OCI-LY1 (cell line): Measurements from ENCODE around the gene RAPGEF1.

Experiments used
- EZH2 ChIP-seq: fragments of 200-600 bp; sonication (generic), shearing (Covaris generic); IDR thresholded peaks from 2 replicates; pipeline ENCODE4 v1.8.0; 2017; ENCODE audit warnings: borderline replicate concordance, mixed run types, mild to moderate bottlenecking, antibody characterized with exemption, low read length, moderate library complexity, mixed read lengths
- TF ChIP-seq, protein P1 (sequence below): fragments of 200-600 bp; sonication (generic), shearing (Covaris generic); IDR thresholded peaks from 2 replicates; pipeline ENCODE4 v1.5.1; 2017; ENCODE audit warnings: mild to moderate bottlenecking, antibody characterized with exemption, low read length, moderate library complexity, mixed read lengths

DNA sequence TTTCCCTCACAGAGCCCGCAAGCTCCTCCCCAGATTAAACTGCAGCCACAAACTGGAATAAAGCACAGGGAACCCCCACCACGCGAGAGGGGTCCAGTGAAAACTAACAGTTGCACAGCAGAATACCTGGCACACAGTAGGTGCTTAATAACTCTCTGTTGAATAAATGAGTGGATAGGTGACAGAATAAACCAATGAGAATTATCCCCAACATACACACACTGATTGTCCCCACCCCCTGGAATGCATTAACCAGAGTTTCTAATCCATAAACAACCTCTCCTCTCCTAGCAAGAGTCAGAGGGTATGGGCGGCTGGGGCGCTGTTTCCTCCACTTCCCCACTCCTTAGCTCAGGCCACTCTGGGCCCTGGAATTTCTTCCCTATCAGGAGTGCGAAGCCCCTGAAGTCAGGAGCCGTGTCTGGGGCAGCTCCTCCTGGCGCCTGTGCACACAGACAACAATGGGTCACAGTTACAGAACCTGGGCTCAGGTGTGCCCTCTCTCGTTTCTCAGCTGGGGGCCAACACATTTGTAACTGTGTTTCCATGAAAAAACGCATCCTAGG, 27.6 kb downstream of the RAPGEF1 start:
- TF ChIP-seq, protein P1, sequence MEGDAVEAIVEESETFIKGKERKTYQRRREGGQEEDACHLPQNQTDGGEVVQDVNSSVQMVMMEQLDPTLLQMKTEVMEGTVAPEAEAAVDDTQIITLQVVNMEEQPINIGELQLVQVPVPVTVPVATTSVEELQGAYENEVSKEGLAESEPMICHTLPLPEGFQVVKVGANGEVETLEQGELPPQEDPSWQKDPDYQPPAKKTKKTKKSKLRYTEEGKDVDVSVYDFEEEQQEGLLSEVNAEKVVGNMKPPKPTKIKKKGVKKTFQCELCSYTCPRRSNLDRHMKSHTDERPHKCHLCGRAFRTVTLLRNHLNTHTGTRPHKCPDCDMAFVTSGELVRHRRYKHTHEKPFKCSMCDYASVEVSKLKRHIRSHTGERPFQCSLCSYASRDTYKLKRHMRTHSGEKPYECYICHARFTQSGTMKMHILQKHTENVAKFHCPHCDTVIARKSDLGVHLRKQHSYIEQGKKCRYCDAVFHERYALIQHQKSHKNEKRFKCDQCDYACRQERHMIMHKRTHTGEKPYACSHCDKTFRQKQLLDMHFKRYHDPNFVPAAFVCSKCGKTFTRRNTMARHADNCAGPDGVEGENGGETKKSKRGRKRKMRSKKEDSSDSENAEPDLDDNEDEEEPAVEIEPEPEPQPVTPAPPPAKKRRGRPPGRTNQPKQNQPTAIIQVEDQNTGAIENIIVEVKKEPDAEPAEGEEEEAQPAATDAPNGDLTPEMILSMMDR, result no peak
- no peak for TF ChIP-seq EZH2
